ENCODE measurements around the gene DNAH8.

DNAH8 gene

DNA sequence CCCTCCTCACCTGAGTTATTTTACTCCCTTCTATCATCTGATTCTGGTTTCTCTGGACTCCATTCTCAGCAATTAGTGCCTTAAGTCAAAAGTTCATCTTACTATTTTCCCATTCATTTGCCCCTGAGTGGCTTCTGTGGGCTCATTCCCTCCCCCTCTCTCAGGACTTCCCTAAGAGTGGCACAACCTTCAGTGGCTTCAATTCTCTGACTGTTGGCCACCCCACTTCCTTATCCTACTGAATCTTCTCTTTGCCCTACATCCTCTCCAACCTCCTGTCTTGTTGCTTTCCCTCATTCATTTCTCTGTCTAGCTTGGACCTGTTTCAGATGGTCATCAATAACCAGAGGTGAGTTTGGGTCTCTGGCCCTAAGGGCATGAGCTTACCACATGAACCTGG, 272.4 kb downstream of the DNAH8 start:
- Histone ChIP-seq H3K27ac (no peak overlapping the region), H3K4me3 (no peak overlapping the region)

DNA sequence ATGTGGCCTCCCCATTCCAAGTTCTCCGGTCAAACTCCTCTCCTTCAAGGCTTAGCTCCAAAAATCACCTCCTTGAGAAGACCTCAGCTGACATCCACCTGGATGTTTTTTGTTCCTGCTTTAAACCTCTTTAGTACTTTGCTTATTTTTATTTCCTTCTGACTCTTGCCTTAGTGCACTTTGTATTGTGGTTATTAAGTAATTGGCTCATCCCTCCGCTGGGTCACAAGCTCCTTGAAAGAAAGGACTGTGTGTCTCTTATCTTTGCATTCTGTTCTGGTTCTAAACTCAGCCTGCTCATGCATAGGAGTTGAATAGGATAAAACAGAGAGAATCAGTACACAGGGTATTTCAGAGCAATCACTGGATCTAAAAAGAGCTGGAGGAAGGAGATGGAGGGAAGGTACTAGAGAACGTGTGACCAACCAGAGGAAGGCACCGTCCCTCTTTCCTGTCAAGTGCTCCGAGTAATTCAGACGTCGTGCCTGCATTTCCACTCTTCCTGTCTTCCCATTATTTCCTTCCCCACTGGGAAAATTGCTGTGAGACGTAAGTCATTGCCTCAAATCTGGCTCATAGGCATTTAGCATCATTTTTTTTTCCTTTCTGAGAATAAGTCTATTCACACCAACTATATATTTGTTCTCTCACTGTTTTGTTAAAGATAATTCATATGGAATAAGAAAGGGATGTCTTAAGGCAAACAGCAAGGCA, 273.8 kb downstream of the DNAH8 start:
- Histone ChIP-seq H3K27ac (no peak overlapping the region), H3K4me3 (no peak overlapping the region)

DNA sequence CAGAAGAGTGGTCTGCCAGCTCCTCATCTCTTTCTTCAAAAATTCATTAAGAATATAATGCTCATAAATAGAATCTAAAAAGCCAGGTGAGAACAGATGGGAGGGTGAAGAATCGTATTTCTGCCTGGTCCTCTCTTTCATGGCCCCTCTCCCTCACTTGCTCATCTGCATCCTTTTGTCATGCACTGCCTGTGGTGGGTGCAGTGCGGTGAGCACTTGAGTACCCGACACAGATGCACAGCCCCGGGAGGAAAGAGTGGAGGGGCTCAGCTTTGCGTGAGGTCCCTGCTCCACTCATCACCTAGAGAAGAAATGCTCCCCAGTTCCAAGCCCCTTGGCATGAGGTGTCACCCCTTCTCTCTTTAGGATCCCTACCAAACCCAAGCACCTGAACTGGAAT, 275.4 kb downstream of the DNAH8 start:
- Histone ChIP-seq H3K4me3 (no peak overlapping the region), H3K27ac (no peak overlapping the region)

DNA sequence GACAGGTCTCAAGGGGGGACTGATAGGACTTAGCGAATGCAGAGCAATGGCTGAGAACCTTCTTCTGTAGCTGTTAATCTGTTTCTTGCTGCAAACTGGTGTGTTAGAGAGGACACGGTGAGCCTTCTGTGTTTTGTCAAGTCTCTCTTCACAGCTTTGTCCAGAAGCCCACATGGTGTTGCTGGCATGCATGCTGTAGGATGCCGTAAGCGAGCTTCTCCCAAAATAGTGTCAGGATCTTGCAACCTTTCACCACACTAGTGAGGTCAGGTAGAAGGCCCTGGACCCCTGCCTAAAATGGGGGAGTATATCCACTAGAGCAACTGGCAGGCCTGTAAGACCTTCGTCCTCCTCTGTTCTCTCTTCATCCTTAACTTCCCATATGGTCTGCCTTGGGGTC, 281.6 kb downstream of the DNAH8 start:
- H3K27ac ChIP-seq, result no peak overlapping the region

DNA sequence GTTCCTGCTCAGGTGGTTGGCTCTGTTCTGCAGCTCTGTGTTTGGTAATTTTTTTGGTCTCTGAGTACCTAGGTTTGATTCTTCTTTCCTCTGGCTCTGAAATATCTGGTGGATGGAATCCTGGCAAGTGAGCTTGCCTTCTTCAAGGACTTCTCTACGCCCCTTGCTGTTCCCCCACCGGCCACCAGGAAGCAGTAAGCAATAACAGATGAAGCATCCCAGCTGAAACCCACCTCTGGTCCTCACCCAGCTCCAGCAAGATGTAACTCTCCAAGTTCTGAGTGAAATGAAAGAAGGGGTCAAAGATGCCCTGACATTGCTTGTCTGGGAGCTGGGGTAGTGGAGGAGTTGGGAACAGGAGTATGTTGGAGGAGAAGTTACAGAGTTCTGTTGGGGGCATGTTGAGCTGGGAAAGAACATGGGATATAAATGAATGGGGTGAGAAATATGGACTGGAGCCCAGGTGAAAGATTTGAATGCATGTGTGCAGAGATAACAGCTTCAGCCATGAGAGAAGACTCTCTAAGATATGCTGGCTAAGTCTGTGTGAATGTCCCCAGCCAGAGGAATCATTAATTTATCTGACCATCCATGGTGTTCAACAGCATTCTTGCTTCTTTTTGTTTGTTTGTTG, 282.1 kb downstream of the DNAH8 start:
- Histone ChIP-seq H3K27ac (no peak overlapping the region), H3K4me3 (no peak overlapping the region)

More for the DNA sequence above, 281.6 kb downstream of the DNAH8 start:
- no peak overlapping the region for H3K4me3 ChIP-seq

DNA sequence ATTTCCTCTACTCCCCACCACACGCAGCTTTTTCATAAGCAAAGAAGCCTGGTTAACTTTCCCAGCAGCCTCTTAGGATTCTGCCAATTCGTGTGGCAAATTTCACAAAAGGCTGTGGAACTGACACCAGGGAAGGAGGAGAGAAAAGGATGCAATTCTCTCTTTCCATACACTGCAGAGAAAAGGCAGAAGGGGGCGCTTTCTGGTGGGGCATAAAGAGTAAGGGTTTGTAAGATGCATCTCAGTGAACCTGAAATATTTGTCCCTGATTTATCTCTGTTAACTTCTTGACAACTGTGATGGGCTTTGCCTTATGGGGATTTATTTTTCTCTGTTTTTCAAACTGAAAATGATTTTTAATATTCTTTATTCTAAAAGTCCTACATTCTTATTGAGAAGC, 288.0 kb downstream of the DNAH8 start:
- Histone ChIP-seq H3K4me3 (no peak overlapping the region), H3K27ac (no peak overlapping the region)

DNA sequence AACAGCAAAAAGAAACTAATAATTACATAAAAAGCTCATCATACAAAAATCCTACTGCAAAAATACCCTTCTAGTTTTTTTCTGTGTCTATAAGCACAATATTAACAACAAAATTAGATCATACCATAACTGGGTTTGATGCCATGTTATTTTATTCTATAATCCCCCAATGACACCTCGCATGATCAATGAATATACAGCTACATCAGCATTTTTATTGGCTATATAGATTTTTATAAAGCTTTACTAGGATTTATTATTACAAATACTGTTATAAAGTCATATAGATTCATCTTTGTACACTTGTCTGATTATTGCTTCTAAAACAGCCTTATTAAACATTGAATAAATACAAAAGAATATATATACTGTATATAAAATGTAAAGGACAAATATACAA, 288.4 kb downstream of the DNAH8 start:
- no peak overlapping the region for H3K27ac ChIP-seq
- H3K4me3 ChIP-seq, result no peak overlapping the region

DNA sequence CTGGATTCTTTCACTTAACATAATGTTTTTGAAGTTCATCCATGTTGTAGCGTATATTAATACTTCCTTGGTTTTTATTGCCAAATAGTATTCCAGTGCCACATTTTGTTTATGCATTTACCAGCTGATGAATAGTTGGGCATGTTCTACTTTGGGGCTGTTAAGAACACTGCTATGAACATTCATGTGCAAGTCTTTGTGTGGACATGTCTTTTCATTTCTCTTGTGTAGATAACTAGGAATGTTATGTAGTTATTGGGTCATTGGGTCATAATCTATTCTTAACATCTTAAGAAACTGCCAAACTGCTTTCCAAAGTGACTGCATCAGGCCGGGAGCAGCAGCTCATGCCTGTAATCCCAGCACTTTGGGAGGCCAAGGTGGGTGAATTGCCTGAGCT, 289.7 kb downstream of the DNAH8 start:
- no peak overlapping the region for H3K4me3 ChIP-seq
- H3K27ac ChIP-seq, result no peak overlapping the region

DNA sequence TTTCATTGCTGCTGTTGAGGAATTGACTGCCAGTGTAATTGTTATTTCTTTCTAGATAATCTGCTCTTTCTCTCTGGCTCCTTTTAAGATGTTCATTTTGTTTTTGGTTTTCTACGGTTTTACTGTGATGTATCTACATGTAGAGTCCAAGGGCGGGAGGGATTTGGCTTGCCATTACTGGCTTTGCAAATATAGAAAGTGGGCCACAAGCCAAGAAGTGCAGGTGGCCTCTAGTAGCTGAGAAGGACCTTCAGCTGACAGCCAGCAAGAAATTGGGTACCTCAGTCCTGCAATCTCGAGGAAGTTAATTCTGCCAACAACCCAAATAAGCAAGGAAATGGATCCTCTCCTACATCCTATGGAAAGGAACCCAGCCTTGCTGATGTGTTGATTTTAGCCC, 290.7 kb downstream of the DNAH8 start:
- no peak overlapping the region for H3K27ac ChIP-seq
- no peak overlapping the region for H3K4me3 ChIP-seq

DNA sequence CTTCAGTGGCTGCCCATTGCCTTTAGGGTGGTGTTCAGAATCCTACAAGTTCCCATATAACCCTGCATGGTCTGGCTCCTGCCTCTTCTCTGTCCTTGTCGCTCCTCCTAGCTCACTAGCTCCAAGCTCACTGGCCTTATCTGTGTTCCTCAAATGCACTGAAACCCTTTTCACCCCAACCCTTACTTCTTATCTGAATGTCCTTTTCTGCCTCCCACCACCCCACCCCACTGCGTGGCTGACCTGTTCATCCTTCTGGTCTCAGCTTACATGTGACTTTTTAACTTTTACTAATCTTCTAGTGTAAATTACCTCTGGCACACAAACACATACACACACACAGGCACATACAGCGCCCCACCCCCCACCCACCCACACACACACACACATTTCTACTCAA, 292.5 kb downstream of the DNAH8 start:
- H3K4me3 ChIP-seq, result no peak overlapping the region
- H3K27ac ChIP-seq, result no peak overlapping the region

DNA sequence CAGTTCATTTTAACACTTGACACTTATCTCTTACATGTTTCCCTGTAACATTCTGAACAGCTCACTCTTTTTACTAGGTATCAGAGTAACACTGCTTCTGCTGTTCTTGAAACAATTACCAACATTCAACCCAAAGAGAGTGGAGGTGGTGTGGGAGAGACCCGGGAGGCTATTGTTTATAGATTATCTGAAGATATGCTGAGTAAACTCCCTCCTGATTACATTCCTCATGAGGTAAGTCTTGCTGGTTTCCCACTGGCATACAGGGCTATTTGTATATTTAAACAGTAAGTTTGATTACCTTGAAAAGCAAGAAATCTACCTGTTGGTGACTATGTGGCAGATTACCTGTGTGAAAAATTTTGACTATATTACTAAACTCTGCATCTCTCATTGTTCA, 293.6 kb downstream of the DNAH8 start:
- Histone ChIP-seq H3K4me3 (no peak overlapping the region), H3K27ac (no peak overlapping the region)

DNA sequence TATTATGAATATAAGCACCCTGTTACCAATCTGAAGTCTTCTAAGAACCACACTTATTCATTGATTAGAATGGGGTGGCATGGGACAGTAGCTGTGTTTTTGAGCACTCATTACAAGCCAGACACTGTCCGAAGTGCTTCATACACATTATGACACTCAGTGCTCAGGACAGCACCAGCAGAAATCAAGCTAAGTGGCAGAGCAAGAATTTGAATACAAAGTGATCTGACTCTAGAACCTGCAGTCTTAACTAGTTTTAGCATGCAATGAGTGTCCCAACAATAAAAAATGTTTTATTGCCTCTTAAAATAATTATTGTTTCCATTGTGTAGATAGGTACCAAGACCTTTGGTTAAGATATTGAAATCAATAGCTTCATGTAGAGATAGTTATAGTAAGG, 294.4 kb downstream of the DNAH8 start:
- Histone ChIP-seq H3K27ac (no peak overlapping the region), H3K4me3 (no peak overlapping the region)

DNA sequence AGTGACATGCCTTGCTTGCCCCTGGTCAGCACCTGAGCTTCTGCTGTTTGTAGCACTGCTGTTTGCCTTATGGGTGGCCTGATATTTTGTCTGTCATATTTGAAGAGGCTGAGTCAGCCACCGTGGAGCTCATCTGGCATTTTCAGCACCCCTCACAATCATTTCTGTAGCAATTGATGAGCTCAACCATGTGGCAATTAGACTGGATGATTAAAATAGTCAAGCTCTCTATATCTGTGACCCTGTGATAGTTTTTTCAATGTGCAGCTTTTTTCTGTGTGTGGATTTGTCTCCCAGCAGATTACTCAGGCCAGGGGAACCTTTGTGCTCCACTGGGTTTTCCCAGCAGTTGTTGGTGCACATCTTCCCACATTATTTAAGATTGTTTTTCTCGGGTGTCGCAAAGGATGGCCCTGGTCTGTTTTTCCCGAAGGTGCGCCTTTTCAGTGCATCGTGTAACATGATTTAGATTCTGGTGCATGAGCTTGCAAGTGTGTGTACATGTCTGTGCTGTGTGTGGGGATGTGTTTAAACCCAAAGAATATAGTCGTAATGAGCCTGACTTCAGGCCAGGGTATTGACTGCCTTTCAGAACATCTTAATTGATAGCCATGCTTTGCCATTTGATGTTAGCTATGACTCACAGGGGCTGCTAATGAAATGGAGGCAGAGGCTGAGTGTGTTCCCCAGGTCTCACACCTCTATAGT, 301.9 kb downstream of the DNAH8 start:
- no peak overlapping the region for H3K27ac ChIP-seq
- no peak overlapping the region for H3K4me3 ChIP-seq

DNA sequence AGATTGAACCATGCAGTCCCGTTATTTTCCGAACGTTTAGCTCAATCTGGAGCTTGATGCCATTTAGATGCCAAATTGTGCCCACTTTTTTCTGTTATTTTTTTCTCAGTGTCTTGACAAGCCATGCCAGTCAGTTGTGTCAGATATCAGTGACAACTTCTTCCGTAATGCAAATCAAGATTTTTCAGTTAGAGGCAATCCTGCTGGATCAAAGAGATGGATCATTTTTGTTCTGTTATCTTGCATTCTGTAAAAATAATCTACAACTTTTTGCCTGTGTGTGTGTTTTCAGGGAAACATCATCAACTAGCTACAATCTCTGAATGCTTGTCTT, 302.4 kb downstream of the DNAH8 start:
- Histone ChIP-seq H3K27ac (no peak overlapping the region), H3K4me3 (no peak overlapping the region)

DNA sequence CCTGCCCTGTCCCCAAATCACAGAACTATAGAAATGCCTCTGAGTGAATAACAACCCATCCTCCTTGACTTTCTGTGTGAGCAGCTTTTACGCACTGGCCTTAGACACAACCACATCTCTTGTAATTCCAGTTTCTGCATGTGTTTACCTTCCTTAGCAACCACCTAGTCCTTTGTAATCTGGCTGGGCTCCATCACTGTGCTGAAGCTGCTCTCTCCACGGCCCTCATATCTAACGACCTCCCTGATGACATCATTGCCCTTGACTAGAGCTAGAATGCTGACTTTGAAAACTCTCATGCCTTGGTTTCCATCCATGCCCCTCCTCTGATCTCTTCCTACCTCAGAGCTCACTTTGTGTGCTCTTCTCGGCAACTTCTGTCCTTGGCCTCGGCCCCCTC, 303.0 kb downstream of the DNAH8 start:
- H3K27ac ChIP-seq, result no peak overlapping the region
- H3K4me3 ChIP-seq, result no peak overlapping the region

DNA sequence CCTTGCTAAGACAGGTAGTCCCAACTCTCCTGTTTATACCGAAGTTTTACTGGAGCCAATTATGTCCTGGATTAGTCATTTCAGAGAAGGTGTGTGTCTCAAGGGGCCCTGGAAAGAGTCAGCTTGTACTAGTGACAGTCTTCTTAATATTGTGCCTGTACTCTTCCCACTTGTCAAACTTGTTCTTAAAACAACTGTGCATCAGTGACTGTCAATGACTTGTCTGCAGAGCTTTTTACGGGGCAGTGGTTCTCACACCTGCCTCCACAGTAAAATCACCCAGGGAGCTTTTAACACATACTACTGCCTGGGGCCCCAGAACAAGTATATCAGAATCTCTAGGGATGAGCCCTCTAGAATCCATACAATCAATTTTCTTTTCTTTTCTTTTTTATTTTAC, 305.0 kb downstream of the DNAH8 start:
- Histone ChIP-seq H3K27ac (no peak overlapping the region), H3K4me3 (no peak overlapping the region)

DNA sequence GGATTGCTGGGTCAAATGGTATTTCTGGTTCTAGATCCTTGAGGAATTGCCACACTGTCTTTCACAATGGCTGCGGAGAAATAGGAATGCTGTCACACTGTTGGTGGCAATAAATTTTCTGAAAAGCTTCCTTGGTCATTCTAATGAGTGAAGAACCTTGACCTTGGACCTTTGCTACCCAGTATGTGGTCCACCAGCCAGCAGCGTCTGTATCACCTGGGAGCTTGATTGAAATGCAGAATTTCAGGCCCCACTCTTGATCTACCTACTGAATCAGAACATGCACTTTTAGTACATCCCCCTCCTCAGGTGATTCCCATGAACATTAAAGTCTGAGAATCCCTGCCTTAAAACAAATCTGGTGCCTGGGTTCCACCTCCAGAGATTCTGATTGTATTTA, 305.9 kb downstream of the DNAH8 start:
- no peak overlapping the region for H3K27ac ChIP-seq
- H3K4me3 ChIP-seq, result no peak overlapping the region

DNA sequence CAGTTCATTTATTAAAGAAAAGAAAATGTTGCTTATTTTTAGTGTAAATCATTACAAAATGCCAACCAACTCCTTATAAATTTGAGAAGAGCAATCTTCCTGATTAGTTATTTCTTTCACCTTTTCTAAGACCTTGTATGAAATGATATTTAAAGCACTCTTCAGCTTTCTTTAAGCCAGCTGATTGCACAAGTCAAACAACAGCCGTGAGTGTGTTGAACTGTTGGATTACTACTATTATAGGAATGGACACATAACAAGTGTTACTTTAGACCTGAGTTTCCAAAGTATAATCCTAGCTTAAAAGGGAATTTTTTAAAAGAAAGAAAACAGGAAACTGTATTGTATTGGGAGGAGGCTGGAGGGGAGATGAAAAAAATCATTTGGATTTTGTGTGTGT, 306.7 kb downstream of the DNAH8 start:
- H3K27ac ChIP-seq, result no peak overlapping the region
- H3K4me3 ChIP-seq, result no peak overlapping the region

DNA sequence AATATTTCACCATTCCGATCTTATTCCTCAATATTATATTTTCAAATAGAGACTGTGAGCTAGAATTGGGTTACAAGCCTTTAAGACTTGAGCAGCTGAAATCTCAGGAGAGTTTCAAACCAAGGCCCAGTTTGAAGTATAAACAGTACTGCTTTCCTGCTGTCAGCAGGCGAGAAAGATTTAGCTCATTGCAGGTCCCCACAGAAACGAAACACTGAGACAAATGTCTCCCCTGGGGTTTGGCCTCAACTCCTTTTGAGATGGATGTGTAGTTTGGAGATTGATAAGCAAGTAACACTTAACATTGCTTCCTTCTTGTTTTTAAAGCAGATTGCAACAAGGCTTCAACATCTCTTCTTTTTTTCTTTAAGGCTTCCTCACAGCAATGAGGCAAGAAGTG, 311.1 kb downstream of the DNAH8 start:
- H3K27ac ChIP-seq, result no peak overlapping the region
- no peak overlapping the region for H3K4me3 ChIP-seq

DNA sequence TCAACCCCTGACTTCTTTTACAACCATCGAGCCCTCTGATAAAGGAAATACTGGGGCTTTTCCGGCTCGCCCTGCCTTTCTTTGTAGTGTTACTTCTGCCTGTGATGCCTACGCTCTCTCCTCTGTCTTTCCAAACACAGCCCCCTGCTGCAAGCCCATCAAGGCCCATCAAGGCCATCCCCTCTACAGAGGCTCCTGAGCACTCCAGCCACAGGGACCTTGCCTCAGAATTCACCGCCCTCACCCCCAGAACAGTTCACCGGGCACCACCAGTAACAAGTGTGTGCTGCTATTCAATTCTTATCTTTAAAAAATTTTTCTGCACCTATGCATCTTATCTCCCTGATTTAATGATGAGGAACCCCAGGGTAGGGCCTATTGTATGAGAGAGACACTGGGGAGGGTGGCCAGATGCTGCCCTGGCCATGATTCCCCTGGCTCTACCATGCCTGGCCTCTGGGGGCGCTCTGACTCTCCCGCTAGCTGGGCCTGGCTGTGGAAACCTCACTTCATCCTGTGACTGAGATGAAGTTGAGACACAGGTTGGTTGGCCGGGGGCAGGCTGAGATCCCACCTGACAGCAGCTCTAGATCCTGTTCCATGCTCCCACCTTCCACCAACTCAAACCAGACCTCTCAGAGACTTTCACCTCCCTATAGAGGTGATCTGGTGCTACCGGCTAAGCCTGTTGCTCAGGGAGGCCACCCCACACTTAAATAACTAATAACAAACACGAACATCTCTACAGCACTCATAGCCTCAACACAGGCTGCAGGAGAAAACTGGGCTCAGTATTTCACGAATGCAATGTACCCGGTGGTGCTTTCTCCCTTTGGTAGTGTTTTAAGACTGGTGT, 314.3 kb downstream of the DNAH8 start:
- H3K4me3 ChIP-seq, result no peak overlapping the region
- peak overlapping the region in 1 of 21 experiments; percentile 58 for H3K27ac ChIP-seq

DNA sequence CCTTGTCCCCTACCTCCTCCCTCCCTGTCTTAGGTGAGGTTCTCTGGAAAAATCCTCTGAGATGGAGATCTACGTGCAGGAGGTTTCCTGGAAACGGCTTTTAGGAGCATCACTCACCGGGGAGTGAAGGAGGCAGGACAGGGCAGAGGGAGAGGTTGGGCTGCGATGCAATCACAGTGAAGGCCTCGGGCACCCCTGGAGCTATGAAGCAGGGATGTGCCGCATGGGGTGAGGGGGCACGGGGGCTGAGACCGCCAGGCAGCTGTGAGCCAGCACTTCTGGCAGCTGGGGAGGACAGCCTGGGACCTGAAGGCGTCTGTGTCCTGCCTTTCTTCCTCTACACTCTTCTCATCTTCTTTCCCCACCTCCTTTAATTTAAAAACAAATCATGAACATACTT, 320.6 kb downstream of the DNAH8 start:
- Histone ChIP-seq H3K27ac (no peak overlapping the region), H3K4me3 (no peak overlapping the region)
